ENCODE results near the gene CNKSR3. TPM values are rescaled to one million over a fixed set of nuclear protein-coding genes. Genes with fewer than 3 reads are reported as not detected.

The CNKSR3 gene
- total RNA-seq, 1 donor from 2014 or later: 10.3 TPM

- no peak for DNase-seq (ENCODE audit: low read depth)
- TF ChIP-seq CTCF (conservative IDR thresholded peaks at IDR 0.05; ENCODE audit: low read depth, low read length): no peak
- H3K4me3 ChIP-seq (ENCODE audit: low read depth, low read length): no peak overlapping the region
Observed at GRCh38 chr6:154488802-154489437, 21.6 kb downstream of the CNKSR3 start.

GRCh38 chr6:154488248-154488593, 22.3 kb downstream of the CNKSR3 start:
- DNase-seq (ENCODE audit: low read depth): no peak
- H3K4me3 ChIP-seq (ENCODE audit: low read depth, low read length): no peak overlapping the region
- TF ChIP-seq CTCF (conservative IDR thresholded peaks at IDR 0.05; ENCODE audit: low read depth, low read length): no peak

- no peak for TF ChIP-seq CTCF (conservative IDR thresholded peaks at IDR 0.05; ENCODE audit: low read depth, low read length)
- H3K4me3 ChIP-seq (ENCODE audit: low read depth, low read length): no peak overlapping the region
- DNase-seq (ENCODE audit: low read depth): no peak
Observed at GRCh38 chr6:154487367-154488247, 22.9 kb downstream of the CNKSR3 start.

- TF ChIP-seq CTCF (conservative IDR thresholded peaks at IDR 0.05; ENCODE audit: low read depth, low read length): no peak
- H3K4me3 ChIP-seq (ENCODE audit: low read depth, low read length): no peak overlapping the region
- DNase-seq (ENCODE audit: low read depth): no peak
Observed at GRCh38 chr6:154485815-154486214, 24.7 kb downstream of the CNKSR3 start.

- no peak for DNase-seq (ENCODE audit: low read depth)
- no peak for TF ChIP-seq CTCF (conservative IDR thresholded peaks at IDR 0.05; ENCODE audit: low read depth, low read length)
- H3K4me3 ChIP-seq (ENCODE audit: low read depth, low read length): no peak overlapping the region
Observed at GRCh38 chr6:154484942-154485341, 25.5 kb downstream of the CNKSR3 start.

GRCh38 chr6:154482858-154483257, 27.6 kb downstream of the CNKSR3 start:
- DNase-seq (ENCODE audit: low read depth): no peak
- no peak for TF ChIP-seq CTCF (conservative IDR thresholded peaks at IDR 0.05; ENCODE audit: low read depth, low read length)
- no peak overlapping the region for H3K4me3 ChIP-seq (ENCODE audit: low read depth, low read length)
